ENCODE measurements around the gene ATP9A. TPM values are rescaled to one million over a fixed set of nuclear protein-coding genes. Genes with fewer than 3 reads are reported as not detected.

Gene ATP9A
- total RNA-seq, 2 experiments from 2014 or later = 0.21 to 0.50 TPM

GRCh38 chr20:51562332-51563173, 205.6 kb downstream of the ATP9A start:
- peaks cover 25% of the 10 kb centered on the region for H3K4me1 Mint-ChIP-seq
- peaks cover 66% of the 10 kb centered on the region for H3K27me3 Mint-ChIP-seq
- H3K4me3 Mint-ChIP-seq = peak overlapping the region; percentile 45
- CTCF ChIA-PET = interaction anchor here (0.5 to 1.5 kb wide), 5 partner anchors 10 to 35 kb away, joined by 3 to 4 read pairs (median 3); partner anchors contain the start of gene NFATC2
- no peak overlapping the region for H3K27ac Mint-ChIP-seq
- no peaks in the 10 kb centered on the region for H3K9me3 Mint-ChIP-seq
- no peaks in the 10 kb centered on the region for H3K36me3 Mint-ChIP-seq (ENCODE audit: low read depth)
- no peak for DNase-seq
- POLR2A ChIA-PET = interaction anchor here (0.7 kb wide), 1 partner anchor 495 kb away, joined by 4 read pairs; no protein-coding TSS in a partner anchor

- no peak for DNase-seq
- H3K9me3 Mint-ChIP-seq = no peaks in the 10 kb centered on the region
- H3K27me3 Mint-ChIP-seq = peaks cover 67% of the 10 kb centered on the region
- peaks cover 25% of the 10 kb centered on the region for H3K4me1 Mint-ChIP-seq
- ChIA-PET CTCF (interaction anchor here (0.5 to 0.6 kb wide), 2 partner anchors 20 to 35 kb away, joined by 3 to 4 read pairs; partner anchors contain the start of gene NFATC2), POLR2A (no interaction called here)
- H3K4me3 Mint-ChIP-seq = peak overlapping the region; percentile 45
- H3K27ac Mint-ChIP-seq = no peak overlapping the region
- H3K36me3 Mint-ChIP-seq (ENCODE audit: low read depth) = no peaks in the 10 kb centered on the region
These were observed 206.2 kb downstream of the ATP9A start for GRCh38 chr20:51562027-51562331.

- H3K9me3 Mint-ChIP-seq = no peaks in the 10 kb centered on the region
- ChIA-PET CTCF (interaction anchor here (0.6 kb wide), 1 partner anchor 747 kb away, joined by 3 read pairs; no protein-coding TSS in a partner anchor), POLR2A (no interaction called here)
- no peak overlapping the region for H3K4me3 Mint-ChIP-seq
- H3K4me1 Mint-ChIP-seq = peaks cover 25% of the 10 kb centered on the region
- H3K36me3 Mint-ChIP-seq (ENCODE audit: low read depth) = no peaks in the 10 kb centered on the region
- DNase-seq = no peak
- no peak overlapping the region for H3K27ac Mint-ChIP-seq
- H3K27me3 Mint-ChIP-seq = peaks cover 60% of the 10 kb centered on the region
These were observed 207.5 kb downstream of the ATP9A start for GRCh38 chr20:51560550-51561307.

- no peak for DNase-seq
- peaks cover 25% of the 10 kb centered on the region for H3K4me1 Mint-ChIP-seq
- H3K27me3 Mint-ChIP-seq = peaks cover 60% of the 10 kb centered on the region
- ChIA-PET CTCF (no interaction called here), POLR2A (no interaction called here)
- H3K36me3 Mint-ChIP-seq (ENCODE audit: low read depth) = no peaks in the 10 kb centered on the region
- H3K27ac Mint-ChIP-seq = no peak overlapping the region
- H3K4me3 Mint-ChIP-seq = no peak overlapping the region
- no peaks in the 10 kb centered on the region for H3K9me3 Mint-ChIP-seq
These were observed 208.1 kb downstream of the ATP9A start for GRCh38 chr20:51560042-51560441.

- H3K36me3 Mint-ChIP-seq (ENCODE audit: low read depth) = no peaks in the 10 kb centered on the region
- H3K9me3 Mint-ChIP-seq = no peaks in the 10 kb centered on the region
- H3K27me3 Mint-ChIP-seq = peaks cover 17% of the 10 kb centered on the region
- CTCF ChIA-PET = interaction anchor here (1.2 to 2.1 kb wide), 3 partner anchors 11 to 150 kb away, joined by 3 to 7 read pairs (median 4); no protein-coding TSS in a partner anchor
- DNase-seq = no peak
- H3K27ac Mint-ChIP-seq = no peak overlapping the region
- peaks cover 1% of the 10 kb centered on the region for H3K4me1 Mint-ChIP-seq
- POLR2A ChIA-PET = interaction anchor here (0.6 kb wide), 1 partner anchor 14 kb away, joined by 11 read pairs; no protein-coding TSS in a partner anchor
- no peak overlapping the region for H3K4me3 Mint-ChIP-seq
These were observed 213.5 kb downstream of the ATP9A start for GRCh38 chr20:51554538-51555165.

- CTCF ChIA-PET = interaction anchor here (1.2 to 2.1 kb wide), 3 partner anchors 10 to 149 kb away, joined by 3 to 7 read pairs (median 4); no protein-coding TSS in a partner anchor
- POLR2A ChIA-PET = no interaction called here
- H3K9me3 Mint-ChIP-seq = no peaks in the 10 kb centered on the region
- peaks cover 1% of the 10 kb centered on the region for H3K4me1 Mint-ChIP-seq
- H3K36me3 Mint-ChIP-seq (ENCODE audit: low read depth) = no peaks in the 10 kb centered on the region
- no peak overlapping the region for H3K4me3 Mint-ChIP-seq
- peaks cover 11% of the 10 kb centered on the region for H3K27me3 Mint-ChIP-seq
- DNase-seq = no peak
- no peak overlapping the region for H3K27ac Mint-ChIP-seq
These were observed 214.2 kb downstream of the ATP9A start for GRCh38 chr20:51553897-51554486.

GRCh38 chr20:51551186-51551585, 217.0 kb downstream of the ATP9A start:
- H3K4me1 Mint-ChIP-seq = peaks cover 1% of the 10 kb centered on the region
- ChIA-PET CTCF (interaction anchor here (1.1 kb wide), 1 partner anchor 58 kb away, joined by 3 read pairs; no protein-coding TSS in a partner anchor), POLR2A (no interaction called here)
- peaks cover 16% of the 10 kb centered on the region for H3K27me3 Mint-ChIP-seq
- no peaks in the 10 kb centered on the region for H3K36me3 Mint-ChIP-seq (ENCODE audit: low read depth)
- H3K27ac Mint-ChIP-seq = no peak overlapping the region
- no peaks in the 10 kb centered on the region for H3K9me3 Mint-ChIP-seq
- H3K4me3 Mint-ChIP-seq = no peak overlapping the region
- DNase-seq = no peak

- ChIA-PET POLR2A (no interaction called here), CTCF (no interaction called here)
- Mint-ChIP-seq H3K4me1 (no peaks in the 10 kb centered on the region), H3K9me3 (no peaks in the 10 kb centered on the region), H3K36me3 (ENCODE audit: low read depth) (no peaks in the 10 kb centered on the region), H3K27ac (no peak overlapping the region), H3K4me3 (no peak overlapping the region), H3K27me3 (peaks cover 25% of the 10 kb centered on the region)
- DNase-seq = no peak
These were observed 218.7 kb downstream of the ATP9A start for GRCh38 chr20:51549474-51549873.

- Mint-ChIP-seq H3K9me3 (no peaks in the 10 kb centered on the region), H3K4me3 (no peak overlapping the region), H3K36me3 (ENCODE audit: low read depth) (no peaks in the 10 kb centered on the region), H3K4me1 (peaks cover 6% of the 10 kb centered on the region), H3K27ac (no peak overlapping the region), H3K27me3 (peaks cover 28% of the 10 kb centered on the region)
- ChIA-PET POLR2A (no interaction called here), CTCF (interaction anchor here (0.9 kb wide), 1 partner anchor 25 kb away, joined by 3 read pairs; no protein-coding TSS in a partner anchor)
- DNase-seq = no peak
These were observed 220.2 kb downstream of the ATP9A start for GRCh38 chr20:51547951-51548350.

Other genes with a start within 250 kb of the ATP9A start
- 10 to 100 TPM; 62.0 to 68.8 TPM for gene NFATC2, start 225.7 kb downstream of the ATP9A start, total RNA-seq
- under 1 TPM in 1 of 2 experiments, not detected in 1; 0.17 TPM for gene SALL4, start 34.1 kb upstream of the ATP9A start, total RNA-seq